GM19395 (cell line): Measurements from ENCODE around the gene KLHL40.

Experiments
- ATAC-seq: cut with Tn5 transposase; IDR thresholded peaks from one replicate; pipeline ENCODE4 v1.9.1; 2021; ENCODE audit warnings: mild to moderate bottlenecking, moderate library complexity; ENCODE audit not compliant: unreplicated experiment

Gene KLHL40

DNA sequence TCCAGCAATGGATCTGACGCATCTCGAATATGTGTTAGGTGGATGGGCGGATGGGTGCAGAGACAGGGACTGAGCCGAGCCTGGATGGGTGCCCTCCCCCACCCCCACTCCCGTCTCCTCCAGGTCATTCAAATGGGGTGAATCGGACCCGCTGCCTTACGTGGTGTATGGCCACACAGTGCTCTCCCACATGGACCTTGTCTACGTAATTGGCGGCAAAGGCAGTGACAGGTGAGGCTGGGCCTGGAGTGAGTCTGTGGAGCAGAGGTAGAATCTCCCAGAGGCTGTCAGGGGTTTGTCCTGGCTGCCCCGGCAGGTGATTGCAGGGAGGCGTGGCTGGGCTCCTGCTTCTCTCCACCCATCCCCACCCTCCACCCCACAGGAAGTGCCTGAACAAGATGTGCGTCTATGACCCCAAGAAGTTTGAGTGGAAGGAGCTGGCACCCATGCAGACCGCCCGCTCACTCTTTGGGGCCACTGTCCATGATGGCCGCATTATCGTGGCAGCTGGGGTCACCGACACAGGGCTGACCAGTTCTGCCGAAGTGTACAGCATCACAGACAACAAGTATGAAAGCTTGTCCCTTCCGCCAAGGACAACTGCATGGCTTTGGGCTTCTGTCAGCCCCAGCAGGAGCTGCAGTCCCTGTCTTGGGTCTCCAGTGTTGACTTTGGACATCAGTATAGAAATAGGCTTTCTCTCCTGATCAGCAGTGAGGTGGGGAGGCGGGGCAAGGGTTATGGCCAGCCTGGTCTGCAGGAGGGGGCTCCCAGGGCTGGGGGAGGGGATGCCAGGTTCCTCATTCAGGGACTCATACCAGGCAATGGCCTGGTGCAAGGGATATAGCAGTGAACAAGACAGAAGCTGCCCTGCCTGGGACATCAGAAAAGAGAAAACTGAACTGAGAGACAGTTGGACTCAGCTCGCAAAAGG lies 3.4 kb downstream of the KLHL40 start:
- no peak for ATAC-seq

DNA sequence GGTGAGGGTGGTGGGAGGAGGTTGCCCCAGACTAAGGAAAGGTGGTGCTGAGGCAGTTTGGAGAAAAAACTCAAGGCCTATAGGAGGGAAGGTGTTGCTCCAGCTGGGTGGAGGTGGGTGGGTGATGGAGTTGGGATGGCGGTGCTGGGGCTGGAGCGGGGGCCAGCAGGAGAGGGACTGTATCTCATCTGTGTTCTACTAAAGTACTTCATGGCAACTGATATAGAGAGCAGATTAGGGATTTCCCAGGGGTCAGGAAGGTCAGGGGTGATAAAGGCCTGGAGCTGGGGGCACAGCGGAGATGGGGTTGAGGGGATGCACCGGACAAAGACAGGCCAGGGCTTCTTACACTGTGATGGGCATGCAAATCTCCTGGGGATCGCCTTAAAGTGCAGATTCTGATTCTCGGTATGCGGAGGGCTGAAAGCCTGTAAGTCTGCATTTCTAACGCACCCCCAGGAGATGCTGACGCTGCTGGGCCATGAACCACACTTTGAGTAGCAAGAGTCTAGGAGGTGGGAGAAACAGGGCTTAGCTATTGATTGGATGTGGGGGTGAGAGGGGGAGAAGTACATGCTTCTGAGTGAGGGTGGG lies 4.2 kb downstream of the KLHL40 start:
- no peak for ATAC-seq

DNA sequence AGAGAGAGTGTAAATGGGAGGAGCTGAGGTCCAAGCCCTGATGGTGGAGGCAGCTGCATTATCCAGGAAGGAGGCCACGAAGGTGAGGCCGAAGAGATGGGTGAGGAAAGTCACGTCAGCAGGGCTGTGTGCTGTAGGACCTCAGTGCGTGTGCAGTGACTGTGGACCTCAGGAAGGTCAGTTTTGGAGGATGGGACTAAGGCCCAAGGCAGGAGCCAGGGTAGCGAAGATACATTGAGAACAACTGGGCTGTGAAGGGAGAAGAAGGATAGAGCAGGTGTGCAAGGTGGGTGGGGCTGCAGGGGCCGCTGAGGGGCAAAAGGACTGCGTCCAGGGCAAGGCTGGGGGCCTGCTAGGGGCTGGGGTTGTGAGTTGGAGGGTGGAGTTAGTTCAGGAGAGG lies 4.9 kb downstream of the KLHL40 start:
- no peak for ATAC-seq

DNA sequence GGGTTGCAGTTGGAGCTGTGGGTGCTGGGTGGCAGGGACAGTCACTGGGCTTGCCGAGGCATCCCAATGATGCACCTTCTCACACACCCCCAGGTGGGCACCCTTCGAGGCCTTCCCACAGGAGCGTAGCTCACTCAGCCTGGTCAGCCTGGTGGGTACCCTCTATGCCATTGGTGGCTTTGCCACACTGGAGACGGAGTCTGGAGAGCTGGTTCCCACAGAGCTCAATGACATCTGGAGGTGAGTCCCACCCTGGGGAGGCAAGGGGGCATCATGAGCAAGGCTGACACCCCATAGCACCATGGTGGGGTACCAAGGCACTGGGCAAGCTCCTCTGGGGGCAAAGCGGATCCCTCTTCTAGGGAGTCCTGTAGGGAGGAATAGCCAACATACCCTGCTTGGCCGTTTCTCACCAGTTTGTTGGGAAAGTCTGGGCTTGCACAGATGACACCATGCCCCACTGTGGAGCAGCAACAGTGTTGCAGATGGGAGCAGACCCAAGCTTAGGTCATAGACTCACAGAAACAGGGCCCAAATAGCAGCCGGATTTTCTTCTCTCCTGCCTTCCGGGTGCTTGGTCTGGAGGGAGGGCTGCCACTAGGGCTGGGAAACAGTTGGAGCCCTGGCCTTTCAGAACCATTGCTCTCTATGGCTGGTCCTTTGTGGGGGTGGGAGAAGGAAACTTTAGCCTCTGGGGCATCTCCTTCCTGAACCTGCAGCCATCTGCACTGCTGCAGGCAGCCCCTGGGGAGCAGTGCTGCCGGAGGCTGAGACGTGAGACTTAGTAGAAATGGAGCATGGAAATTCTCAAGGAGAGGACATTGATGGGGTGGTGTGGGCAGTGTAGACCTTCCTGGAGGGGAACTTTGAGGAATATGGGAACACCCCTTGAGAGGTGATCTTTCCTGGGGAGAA lies 5.7 kb downstream of the KLHL40 start:
- ATAC-seq = no peak

DNA sequence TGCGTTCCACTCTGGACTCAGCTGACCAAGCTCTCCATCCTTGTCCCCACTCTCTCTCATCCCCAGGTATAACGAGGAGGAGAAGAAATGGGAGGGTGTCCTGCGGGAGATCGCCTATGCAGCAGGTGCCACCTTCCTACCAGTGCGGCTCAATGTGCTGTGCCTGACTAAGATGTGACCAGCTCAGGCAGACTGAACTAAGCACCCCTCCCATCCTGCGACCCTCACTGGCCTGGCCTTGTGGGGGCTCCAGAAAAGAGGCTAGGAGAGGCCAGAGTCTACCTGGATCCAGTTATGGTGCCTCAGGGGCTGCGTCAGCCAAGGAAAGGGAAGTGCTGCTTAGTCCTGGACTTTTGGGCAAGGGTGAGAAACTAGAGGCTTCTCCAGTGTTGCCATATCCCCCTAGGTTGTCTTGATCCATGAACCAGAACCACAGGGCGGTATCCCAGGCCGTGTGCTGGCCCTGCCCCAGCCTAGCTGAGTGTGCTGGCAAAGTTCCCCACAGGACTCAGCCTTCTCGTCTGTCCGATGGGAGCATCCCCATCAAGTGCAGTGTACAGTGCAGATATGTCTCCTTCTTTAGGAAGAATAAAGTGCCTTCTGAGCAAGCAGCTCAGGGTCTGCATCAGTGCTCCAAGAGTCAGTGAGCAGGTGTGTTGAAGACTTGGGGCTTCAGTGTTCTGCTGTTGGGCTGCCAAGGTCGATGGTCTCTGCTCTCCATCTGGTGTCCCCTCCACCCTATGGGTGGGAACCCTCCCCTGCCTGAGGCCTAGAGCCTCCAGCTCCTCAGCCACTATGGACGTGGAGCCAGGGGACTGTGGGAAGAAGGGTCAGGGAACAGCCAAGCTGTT lies 6.7 kb downstream of the KLHL40 start:
- no peak for ATAC-seq

DNA sequence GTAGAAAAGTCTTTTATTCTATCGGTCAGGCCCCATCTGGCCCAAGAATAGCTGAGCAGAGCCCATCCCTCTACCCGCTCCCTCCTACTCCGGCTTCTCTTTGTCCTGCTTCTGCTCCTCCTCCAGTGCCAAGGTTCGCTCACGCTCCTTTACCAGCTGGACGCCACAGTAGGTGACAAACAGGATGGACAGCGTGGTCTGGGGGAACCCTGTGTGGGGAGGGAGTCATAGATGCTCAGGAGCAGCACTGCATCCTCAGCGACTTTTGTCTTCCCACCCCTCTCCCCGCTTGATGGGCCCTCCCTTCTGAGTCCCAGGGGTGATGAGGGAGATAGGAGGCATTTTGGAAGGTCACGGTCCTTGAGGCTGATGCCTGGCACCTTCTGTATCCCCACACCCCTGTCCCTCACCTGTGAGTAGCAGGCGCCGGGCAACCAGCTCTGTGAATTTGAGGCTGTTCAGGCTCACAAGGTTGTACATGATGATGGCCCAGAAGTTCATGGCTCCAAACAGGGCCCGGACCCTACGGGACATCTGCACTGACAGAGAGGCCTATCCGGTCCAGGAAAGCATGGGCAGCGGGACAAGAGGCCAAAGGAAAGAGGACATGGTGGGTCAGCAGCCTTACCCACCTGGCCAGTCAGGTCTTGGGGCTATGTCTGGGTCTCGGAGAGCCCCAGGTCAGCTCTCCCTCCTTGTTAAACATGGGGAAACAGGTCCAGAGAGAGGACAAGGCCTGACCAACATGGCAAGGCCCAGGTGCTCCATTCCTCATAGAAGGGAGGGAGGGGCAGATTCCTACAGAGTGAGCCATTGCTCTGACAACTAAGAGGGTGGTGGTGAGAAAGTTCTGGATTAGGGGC lies 7.6 kb downstream of the KLHL40 start:
- ATAC-seq = no peak

DNA sequence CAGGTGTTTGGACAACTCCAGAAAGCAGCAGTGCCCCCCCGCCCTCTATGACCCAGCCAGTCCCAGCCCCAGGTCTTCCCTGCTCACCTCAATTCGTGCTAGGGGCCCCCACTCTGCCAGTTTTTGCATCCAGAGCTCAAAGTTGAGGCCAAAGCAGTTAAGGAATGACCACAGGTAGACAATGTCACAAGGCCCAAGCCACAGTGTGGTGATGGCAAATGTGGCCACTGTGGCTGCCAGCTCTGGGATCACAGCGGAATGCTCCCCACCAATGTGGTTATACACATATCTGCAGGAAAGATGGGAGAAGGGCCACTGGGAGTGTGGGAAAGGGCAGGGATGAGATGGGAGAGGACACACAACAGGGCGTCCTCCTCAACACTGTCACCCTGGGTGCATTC lies 8.2 kb downstream of the KLHL40 start:
- no peak for ATAC-seq

DNA sequence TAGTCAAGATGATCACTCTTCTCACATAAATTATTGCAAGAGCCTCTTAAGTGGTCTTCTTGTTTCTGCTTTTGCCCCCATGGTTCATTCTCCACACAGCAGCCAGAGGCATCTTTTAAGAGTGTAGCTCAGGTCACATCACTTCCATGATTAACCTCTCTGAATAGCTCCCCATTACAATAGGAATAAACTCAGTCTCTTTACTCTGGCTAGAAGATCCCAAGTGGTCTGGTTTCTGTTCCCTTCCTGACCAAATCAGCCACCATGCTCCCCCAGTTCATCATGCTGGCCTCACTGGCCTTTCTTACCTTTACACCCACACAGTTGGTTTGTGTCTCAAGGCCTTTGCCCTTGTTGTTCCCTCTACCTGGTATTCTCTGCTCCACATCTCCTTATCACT lies 9.0 kb downstream of the KLHL40 start:
- no peak for ATAC-seq

DNA sequence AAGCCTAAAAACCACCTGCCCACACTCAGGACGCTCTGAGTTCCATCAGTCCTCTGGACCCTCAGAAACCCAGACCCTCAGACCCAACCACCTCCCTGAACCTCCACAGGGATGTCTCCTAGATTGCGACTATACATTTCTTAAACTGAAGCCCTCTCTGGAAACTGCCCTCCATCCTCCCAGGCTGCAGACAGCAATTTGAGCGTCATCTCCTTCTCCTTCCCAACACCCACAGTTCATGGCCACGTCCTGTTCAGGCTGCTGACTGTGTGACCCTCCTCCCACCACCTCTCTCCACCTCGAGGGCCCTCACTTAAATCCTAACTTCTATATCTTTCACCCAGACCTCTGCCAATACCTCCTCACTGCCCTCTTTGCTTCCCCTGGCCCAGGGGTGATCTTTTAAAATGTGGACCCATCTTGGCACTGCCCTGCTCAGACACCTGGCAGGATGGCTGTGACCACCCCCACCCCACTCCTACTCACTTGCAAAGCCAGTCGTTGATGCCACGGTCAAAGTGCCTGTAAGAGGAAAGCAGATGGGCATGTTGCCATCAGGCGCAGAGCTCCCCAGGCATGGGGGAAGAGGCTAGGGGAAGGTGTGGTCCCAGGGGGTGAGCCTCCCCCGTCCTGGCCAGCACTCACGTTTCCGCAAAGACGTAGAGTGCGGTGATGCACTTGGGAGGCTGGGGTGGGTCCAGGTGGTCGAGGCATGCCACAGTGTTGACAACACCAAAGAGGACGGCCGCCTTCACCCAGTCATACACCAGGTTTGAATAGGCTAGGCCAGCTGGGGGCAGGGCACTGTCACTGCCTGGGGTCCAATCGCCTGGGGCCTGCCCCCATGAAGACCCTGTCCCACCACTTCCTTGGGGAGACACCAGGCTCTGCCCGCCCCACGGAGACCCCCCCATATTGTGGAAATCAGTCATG lies 11.3 kb downstream of the KLHL40 start:
- no peak for ATAC-seq

DNA sequence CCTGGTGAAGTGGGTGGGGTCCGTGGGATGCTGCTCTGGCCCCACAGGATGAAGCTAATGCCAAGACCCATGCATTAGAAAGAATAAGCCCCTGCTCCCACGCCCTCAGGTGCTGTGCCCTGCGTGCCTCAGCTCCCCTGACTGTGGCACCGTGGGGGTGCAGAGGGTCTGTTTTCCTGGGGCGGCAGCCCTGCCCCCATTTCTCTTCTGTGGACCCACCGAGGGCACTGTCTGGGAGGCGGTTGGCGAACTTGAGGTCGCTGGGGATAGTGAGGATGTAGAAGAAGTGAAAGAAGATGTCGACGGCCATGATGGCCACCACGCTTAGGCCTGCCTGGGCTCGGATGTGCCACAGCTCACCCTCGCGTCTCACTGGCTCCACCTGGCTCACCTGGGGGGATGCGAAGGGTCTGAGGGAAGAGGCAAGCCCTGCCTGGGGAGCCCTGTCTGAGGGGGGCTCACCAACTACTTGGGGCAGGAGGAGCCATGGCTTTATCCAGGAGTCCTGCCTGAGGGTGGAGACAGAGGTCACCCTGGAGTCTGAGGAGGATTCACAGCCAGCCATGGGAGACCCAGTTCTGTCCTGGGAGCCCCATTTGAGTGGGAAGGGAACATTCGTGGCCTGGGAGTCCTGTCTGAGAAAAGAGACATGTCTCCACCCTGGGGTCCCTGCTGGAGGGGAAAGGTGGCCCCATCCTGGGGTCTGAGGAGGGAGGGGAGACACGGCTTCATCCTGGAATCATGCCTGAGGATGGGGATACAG lies 12.1 kb downstream of the KLHL40 start:
- ATAC-seq = no peak

DNA sequence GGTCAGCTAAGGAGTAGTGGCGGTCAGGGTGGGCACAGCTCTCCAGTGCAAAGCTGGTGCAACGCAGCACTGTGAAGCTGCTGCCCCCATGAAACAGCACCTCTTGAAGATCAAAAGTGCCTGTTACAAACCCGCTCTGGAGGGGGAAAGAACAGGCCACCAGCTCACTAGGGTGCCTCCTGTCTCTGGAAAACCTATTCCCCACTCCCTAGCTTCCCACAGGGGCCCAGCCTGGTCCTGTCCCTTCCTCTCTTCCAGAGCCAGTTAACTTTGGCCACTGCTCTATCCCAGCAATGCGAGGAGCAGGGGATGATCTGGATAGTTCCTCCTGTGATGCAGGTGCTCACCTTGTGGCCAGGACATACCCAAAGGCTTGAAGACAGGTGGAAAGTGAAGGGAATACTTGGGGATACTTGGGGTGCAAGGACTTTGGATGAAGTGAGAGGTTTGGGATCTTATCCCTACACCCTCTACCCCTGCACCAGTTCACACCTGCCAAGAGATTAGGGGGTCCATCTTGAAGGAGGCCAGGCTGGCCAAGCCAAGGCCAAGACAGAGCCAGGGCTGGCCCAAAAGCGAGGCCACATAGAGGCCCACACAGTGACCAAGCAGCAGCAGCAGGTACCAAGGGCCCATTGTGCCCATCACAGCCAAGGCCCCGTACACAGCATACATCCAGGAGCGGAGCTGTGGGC lies 13.0 kb downstream of the KLHL40 start:
- ATAC-seq = no peak

DNA sequence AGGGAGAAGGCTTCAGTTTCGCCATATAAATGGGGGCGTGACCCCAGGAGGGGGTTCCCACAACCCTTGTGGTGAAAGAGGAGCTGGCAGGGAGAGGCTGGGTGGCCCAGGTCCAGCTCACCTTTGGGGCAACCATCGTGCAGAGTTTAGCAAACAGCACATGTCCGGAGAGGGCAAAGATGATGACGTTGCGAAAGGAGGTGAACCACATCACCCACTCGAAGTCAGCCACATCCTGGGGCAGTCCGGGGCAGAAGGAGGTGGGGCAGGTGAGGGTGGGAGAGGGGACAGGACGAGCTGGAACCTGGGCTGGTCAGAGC lies 13.5 kb downstream of the KLHL40 start:
- no peak for ATAC-seq

DNA sequence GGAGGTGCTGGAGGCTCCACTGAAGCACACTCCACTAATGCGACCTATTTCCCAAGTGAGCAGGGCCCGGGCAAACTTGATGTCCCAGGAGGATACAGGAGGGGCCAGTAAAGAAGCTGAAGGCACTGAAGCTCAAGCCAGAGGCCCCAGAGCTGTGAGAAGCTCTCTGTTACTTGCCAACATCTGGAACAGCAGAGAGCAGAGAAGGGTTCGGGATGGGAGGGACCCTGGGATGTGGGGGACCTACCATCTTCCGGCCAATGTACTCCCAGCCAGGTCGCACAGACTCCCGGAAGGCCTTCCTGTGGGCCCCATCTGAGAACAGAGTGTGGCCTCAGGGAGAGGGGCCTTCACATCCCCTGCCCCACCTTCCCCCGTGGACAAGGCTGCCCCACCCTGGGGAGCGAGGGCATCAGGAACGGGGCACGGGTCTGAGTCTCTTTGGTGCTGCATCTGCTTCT lies 14.2 kb downstream of the KLHL40 start:
- ATAC-seq = no peak

DNA sequence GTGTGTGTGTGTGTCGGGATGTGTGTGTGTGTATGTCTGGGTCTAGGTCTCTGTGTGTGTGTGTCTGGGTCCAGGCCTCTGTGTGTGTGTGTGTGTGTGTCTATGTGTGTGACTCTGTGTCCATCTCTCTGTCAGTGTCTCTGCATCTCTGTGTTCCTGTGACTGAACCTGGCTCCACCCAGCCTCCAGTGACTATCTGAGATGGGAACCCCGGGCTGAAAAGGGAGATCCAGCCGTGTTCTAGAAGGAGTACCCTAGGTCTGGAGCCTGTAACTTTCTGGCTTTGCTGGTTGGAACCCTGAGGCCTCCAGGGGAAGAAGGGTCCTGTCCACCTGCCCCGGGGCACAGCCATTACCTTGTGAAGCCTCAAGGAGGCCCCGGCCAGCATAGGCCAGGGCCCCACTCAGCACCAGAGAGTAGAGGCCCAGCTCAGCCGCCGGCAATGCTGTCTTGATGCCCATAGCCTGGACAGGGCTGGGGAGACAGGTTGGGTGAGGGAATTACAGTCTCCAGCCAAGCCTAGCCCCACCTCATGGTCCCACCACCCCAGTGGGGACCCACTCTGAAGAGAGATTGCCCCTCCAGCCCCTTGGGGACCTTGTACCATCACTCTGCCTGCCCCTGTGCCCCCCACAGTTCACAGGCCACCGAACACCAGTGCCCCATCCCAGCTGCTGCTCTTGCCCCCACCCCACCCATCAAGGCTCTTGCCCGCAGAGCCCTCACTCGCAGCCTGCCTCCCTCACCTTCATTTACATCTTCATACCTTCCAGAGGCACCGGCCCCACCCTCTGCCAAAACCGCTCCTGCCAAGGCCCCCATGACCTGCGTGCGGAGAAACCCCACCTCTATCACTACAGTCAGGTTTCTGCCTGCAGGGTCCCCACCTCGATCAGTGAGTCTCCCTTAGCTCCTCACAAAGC lies 15.3 kb downstream of the KLHL40 start:
- ATAC-seq = no peak

DNA sequence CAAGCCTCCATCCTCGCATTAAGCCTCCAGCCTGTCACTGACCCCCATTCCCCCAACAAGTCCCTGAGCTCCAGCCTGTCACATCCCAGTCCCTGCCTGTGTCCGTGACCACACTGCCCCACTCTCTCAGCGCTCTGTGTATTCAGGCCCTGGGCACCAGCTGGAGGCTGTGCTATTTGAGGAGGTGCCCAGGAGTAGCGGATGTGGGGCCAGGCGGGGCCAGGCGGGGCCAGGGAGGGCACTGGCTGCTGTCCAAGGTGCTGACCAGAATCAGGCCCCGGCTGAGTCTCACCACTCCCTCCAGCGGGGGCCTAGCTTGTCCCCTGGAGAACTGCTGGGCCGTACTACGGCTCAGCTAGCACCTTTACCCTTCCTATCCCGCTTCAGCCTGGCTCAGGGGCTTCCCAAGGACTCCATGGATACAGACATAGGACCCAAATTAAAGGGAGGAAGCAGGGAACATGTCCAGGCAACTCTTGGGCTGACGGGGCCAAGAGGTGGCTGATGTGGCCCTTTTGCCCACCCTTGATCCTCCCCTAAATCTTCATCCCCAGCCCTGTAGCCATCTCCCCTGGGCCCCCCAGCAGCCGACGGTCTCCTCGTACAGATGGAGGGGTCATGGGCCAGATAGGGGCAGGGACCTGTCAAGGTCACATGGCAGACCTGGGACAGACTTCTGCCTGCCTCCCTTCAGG lies 16.2 kb downstream of the KLHL40 start:
- ATAC-seq = no peak
